ENCODE results near the gene GAS7. TPM values are rescaled to one million over a fixed set of nuclear protein-coding genes. Genes with fewer than 3 reads are reported as not detected.

The GAS7 gene
- total and polyA plus RNA-seq, 8 donors: 30.4 to 83.4 (median 40.1) TPM

GRCh38 chr17:9998060-9998459 is 200.3 kb downstream of the GAS7 start:
- Histone ChIP-seq H3K9me3 (no peaks in the 10 kb centered on the region), H3K4me3 (no peak overlapping the region), H3K27me3 (no peaks in the 10 kb centered on the region), H3K27ac (no peak overlapping the region), H3K4me1 (peaks cover 0 to 7% of the 10 kb centered on the region in 2 donors), H3K36me3 (no peaks in the 10 kb centered on the region)
- no peak for ATAC-seq
- TF ChIP-seq CTCF (IDR thresholded peaks at IDR 0.05): no peak
- intact Hi-C loops (cut with DNase I): no loop called here
- DNase-seq: no peak

GRCh38 chr17:9994761-9995160 is 203.6 kb downstream of the GAS7 start:
- Histone ChIP-seq H3K4me3 (no peak overlapping the region), H3K36me3 (no peaks in the 10 kb centered on the region), H3K27me3 (no peaks in the 10 kb centered on the region), H3K9me3 (no peaks in the 10 kb centered on the region), H3K27ac (no peak overlapping the region), H3K4me1 (no peaks in the 10 kb centered on the region)
- intact Hi-C loops (cut with DNase I): no loop called here
- no peak for TF ChIP-seq CTCF (IDR thresholded peaks at IDR 0.05)
- DNase-seq (no peak), ATAC-seq (no peak)

GRCh38 chr17:9991796-9992195 is 206.6 kb downstream of the GAS7 start:
- TF ChIP-seq CTCF (IDR thresholded peaks at IDR 0.05): no peak
- Histone ChIP-seq H3K36me3 (no peaks in the 10 kb centered on the region), H3K27ac (no peak overlapping the region), H3K9me3 (no peaks in the 10 kb centered on the region), H3K4me1 (peaks cover 0 to 18% of the 10 kb centered on the region in 2 donors), H3K4me3 (no peak overlapping the region), H3K27me3 (no peaks in the 10 kb centered on the region)
- intact Hi-C loops (cut with DNase I): no loop called here
- DNase-seq (no peak), ATAC-seq (no peak)

GRCh38 chr17:9991351-9991750 is 207.1 kb downstream of the GAS7 start:
- ATAC-seq (no peak), DNase-seq (no peak)
- intact Hi-C loops (cut with DNase I): no loop called here
- no peak for TF ChIP-seq CTCF (IDR thresholded peaks at IDR 0.05)
- Histone ChIP-seq H3K4me3 (no peak overlapping the region), H3K9me3 (no peaks in the 10 kb centered on the region), H3K4me1 (peaks cover 0 to 22% of the 10 kb centered on the region in 2 donors), H3K27ac (no peak overlapping the region), H3K27me3 (no peaks in the 10 kb centered on the region), H3K36me3 (no peaks in the 10 kb centered on the region)

GRCh38 chr17:9987779-9988585 is 210.4 kb downstream of the GAS7 start:
- H3K4me1 ChIP-seq: peaks cover 0 to 33% of the 10 kb centered on the region in 2 donors
- DNase-seq (no peak), ATAC-seq (peak; percentile 71)
- intact Hi-C loops (cut with DNase I): no loop called here
- peak overlapping the region in 1 of 2 donors; percentile 18 for H3K27ac ChIP-seq
- TF ChIP-seq CTCF (IDR thresholded peaks at IDR 0.05): peak; percentile 68 to 86
- no peaks in the 10 kb centered on the region for H3K27me3 ChIP-seq
- no peaks in the 10 kb centered on the region for H3K9me3 ChIP-seq
- H3K4me3 ChIP-seq: no peak overlapping the region
- no peaks in the 10 kb centered on the region for H3K36me3 ChIP-seq
